HG02938 (cell line): ENCODE data around the gene SNX9.
"Not testable (repeated sequence)": the region's sequence is repeated elsewhere in the genome, so short reads cannot be mapped to it uniquely, and the experiment has no call there.

Experiments used
- ATAC-seq: cut with Tn5 transposase; IDR thresholded peaks from one replicate; pipeline ENCODE4 v1.9.1; 2021; ENCODE audit warnings: mild to moderate bottlenecking, moderate library complexity; ENCODE audit not compliant: unreplicated experiment

The SNX9 gene

DNA sequence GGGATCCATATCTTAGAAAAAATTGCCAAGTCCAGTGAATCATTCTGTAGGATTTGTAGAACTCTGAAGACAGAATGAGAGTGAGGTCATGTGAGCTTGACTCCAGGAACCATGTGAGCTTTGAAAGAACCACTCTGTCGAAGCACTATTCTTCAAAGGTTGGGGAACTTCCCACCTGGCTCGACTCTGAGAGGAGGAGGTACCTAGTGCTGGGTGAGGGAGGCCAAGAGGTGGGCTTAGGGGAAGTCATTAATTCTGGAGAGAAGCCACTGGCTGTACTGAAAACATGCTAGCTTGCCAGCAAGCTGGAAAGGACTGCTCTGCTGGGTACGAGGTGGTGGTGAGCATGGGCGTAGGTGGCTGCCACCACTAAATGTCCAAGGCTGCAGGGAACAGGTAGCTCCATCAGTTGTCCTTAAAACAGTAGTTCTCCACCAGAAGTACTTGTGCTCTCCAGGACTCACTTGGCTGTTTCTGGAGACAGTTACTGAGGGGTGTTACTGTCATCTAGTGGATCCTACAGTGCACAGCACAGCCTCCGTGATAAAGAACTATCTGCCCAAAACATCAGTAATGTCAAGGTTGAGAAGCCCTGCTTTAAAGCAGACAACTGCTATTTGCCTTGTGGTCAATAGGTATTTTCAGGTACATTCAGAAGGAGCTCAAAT lies 124.0 kb downstream of the SNX9 start:
- no peak for ATAC-seq

DNA sequence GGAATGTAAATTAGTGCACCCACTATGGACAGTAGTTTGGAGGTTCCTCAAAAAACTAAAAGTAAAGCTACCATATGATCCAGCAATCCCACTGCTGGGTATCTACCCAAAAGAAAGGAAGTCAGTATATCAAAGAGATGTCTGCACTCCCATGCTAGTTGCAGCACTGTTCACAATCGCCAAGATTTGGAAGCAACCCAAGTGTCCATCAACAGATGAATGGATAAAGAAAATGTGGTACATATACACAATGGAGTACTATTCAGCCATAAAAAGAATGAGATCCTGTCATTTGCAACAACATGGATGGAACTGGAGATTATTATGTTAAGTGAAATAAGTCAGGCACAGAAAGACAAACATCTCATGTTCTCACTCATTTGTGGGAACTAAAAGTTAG lies 127.9 kb downstream of the SNX9 start:
- ATAC-seq: not testable (repeated sequence)

DNA sequence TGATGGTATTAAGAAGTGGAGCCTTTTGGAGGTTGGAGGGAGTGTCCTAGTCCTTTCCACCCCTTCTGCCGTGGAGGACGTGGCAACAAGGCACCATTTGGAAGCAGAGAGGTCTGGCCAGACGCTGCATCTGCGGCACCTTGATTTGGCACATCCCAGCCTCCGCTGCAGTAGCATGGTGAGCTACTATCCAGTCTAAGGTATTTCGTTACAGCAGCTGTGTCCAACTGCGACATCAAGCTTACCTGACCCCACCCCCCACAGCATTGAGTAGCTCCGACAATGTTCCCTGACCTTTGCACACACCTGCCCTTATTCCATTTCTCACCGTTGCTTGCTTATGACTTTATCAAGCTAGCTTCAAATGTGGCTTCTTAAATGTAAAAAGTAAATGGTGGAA lies 128.8 kb downstream of the SNX9 start:
- no peak for ATAC-seq

DNA sequence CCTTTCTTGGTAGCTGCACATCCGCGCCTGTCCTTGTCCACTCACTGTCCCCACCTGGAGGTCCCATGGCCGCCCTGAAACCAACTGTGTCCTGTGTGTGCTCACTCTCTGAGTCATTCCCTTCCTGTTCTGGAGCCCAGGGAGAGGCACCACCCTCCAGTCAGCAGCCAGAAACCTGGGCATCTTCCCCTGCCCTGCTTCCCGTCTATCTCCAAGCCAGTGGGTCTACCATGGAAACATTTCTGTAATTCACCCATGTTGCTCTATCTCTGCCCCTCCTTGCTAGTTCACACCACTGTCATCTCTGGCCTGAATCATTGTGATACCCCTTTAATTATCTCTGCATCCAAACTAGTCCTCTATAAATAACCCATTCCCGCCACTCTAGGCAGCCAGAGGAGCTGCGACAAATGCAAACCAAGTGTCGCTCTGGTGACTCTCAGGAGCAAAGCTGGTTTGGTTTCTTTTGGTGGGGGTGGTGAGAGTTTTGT lies 129.9 kb downstream of the SNX9 start:
- ATAC-seq: no peak

DNA sequence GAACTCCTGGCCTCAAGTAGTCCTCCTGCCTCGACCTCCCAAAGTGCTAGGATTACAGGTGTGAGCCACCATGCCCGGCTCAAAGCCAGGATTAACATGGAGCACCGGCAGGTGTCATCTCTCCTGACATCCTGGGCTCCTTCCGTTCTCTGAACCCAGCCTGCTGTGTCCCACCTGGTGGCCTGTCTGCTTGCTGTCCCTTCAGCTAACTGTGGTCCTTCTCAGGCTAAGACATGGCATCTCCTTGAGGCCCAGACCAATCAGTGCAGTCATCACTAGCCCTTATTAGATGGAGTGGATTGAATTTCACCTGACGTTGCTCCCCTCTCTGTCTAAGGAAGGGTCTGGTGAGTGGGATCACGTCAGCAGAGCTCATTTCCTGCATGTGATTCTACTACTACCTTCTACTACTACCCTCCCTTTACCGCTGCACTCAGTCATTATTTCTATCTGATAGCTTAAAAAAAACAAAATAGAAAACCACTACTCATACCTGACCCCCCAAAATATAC lies 130.6 kb downstream of the SNX9 start:
- ATAC-seq: no peak

DNA sequence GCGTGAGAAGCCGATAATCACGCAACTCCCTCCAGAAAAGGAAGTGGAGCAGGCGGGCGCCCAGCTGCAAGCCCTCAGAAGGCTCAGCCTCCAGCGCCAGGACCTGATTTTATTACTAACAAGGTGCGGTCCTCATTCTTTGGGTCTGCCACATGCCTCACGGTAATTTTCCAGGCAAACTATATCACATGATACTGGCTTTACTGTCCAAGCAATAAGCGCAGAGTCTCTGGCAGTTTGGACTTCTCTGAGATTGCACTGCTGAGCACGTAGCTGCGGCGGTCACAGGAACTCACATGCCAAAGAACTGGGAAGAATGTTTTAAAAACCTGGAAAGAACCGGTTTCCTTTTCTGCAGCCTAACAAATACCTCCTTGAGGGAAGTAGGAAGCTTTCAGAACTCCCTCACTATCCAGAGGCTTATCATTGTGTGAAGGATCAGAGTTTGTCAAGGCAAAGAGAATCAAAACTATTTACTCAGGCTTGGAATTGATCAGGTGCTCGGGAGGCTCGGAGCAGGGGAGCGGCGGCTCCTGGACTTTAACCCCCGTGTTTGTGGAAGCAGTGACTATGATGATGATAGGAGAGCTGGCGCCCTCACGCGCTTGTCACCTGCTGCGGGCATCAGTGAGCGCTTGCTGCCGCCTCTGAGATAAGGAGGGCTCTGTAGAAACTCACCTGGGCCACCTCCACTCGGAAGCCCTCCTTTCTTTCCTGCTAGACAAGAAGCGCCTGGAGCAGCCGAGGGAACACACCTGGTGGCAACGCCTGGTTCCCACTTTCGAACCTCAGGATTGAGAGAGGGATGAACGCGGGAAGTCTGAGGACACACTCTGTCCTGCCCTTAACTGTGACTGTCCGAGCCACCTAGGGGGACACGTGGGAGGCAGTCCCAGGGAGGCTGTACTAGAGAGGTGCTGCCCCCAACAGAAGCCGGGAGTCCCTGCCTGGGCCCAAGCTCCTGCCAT lies 131.4 kb downstream of the SNX9 start:
- ATAC-seq: no peak

DNA sequence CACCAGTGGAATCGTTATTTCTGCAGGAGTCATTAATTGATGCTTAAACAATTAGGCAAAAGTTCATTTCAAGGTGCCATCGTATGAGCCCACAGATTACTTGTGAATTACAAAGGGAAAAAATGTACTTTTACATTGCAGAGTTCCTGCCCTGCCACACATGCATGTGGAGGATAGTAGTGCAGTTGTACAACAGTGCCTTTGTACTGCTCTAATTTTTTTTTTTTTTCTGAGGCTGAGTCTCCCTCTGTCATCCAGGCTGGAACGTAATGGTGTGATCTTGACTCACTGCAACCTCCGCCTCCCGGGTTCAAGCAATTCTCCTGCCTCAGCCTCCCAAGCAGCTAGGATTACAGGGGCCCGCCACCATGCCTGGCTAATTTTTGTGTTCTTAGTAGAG lies 132.6 kb downstream of the SNX9 start:
- ATAC-seq: no peak

DNA sequence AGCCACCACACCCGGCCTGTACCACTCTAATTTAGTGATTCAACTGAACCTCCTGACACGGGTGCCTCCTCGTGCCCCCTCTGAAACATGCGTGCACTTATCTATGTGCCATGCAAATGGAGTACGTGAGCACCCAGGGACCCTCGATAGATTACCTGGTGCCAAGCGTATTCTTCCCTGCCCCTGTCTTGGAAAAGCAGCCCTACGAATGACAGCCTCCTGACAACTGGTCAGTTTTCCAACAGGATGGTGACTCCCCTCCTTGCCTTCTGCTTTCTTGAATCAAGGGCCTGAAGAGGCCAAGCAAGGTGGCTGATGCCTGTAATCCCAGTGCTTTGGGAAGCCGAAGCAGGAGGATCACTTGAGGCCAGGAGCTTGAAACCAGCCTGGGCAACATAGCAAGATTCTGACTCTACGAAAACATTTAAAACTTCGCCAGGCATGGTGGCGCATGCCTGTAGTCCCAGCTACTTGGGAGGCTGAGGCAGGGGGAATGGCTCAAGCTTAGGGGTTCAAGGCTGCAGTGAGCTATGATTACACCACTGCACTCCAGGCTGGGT lies 133.2 kb downstream of the SNX9 start:
- ATAC-seq: no peak

DNA sequence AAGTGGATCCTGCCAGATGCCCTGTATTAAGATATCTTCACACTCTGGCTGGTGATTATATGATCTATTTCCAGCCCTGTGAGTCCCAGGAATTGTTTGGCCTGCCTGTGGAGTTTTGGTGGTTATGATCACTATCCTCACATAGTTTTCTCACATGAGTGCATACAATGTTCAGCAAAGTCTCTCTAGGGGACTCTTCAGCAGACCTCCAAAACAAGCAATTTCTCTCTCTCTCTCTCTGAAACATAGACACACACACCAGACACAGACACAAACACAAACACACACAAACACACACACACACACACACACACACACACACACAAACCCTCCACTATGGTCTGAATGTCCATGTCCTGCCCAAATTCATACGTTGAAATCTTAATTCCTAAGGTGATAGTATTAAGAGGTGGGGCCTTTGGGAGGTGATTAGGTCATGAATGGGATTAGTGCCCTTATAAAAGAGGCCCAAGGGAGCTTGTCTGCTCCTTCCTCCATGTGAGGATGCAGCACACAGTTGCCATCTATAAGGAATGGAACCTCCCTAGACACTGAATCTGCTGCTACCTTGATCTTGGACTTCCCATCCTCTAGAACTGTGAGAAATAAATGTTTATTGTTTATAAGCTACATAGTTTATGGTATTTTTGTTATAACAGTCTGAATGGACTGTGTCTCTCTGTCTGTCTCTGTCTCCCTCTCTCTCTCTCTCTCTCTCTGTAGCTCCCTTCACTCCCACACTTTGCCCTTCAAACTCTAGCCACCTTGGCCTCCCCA lies 136.6 kb downstream of the SNX9 start:
- ATAC-seq: no peak

DNA sequence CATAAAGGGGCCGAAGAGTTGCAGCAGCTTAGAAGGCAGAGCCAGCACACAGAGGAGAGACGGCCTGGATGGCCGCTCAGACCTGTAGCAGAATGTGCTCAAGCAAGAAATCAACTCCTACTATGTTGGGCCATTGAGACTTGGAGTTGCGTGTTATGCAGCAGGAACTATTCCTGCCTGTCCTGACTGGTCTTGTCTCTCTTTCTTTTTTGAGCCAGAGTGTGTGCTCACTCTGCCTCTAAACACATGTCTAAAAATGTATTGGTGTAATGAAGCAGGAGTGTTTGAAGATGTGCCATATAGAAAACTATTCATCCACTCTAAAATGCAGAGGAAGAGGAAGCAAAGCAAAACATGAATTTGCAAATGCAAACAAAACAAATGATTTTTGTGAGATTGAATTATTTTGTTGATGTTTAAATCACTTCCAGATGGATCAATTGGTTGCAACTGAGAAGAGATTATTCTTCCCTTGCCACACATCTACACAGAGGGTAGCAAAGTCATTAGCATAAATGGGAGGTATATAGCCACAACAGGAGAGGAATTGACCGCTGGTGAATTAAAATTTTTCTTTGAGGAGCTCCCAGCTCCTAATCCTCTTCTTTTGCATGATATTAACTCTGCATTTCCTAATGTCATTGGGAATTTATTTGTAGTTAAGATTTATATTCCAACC lies 138.2 kb downstream of the SNX9 start:
- ATAC-seq: no peak

DNA sequence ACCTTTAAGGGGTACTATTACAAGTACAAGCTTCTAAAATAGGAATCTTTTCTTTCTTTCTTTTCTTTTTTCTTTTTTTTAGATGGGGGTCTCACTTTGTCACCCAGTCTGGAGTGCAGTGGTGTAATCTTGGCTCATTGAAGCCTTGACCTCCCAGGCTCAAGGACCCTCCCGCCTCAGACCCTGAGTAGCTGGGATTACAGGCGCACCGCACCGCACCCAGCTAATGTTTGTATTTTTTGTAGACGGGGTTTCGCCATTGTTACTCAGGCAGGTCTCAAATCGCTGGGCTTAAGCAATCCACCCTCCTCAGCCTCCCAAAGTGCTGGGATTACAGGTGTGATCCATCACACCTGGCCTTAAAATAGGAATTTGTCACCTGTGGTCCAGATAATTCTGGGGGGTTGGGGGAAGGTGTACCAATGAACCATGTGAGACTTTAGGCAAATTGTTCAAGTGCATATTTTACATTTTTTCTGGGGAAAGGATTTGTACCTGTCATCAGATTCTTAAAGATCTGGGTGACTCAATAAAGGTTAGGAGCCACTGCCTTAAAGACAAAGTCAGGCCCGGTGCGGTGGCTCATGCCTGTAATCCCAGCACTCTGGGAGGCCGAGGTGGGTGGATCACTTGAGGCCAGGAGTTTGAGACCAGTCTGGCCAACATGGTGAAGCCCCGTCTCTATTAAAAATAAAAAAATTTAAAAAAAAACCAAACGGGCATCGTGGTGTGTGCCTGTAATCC lies 139.0 kb downstream of the SNX9 start:
- no peak for ATAC-seq

DNA sequence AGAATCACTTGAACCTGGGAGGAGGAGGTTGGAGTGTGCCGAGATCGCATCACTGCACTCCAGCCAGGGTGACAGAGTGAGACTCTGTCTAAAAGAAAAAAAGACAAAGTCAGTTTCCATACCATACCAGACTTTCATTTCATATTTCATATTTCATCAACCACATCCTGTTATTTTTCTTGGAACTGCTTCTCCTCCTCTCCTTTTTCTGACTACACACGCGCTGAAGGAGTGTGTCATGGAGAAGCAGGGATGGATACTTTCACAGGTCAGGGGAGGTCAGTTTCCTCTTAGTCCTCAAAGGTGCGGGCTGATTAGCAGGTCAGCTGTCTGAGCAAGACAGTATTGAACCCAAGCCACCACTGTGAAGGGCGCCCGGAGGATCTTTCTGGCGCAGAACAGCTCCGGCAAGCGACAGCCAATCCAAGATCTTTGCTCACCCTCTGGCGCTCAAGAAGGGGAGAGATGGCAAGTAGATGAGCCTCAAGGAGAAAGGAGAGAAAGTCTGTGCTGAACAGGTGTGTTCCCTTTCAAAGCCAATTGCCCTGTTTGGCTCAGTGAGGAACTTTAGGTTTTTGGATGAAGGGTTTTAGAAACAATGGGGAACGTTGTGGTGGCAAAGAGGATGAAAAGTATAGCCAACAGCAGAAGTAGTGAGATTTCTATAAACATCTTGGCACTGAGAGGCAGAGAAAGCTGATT lies 139.7 kb downstream of the SNX9 start:
- no peak for ATAC-seq

DNA sequence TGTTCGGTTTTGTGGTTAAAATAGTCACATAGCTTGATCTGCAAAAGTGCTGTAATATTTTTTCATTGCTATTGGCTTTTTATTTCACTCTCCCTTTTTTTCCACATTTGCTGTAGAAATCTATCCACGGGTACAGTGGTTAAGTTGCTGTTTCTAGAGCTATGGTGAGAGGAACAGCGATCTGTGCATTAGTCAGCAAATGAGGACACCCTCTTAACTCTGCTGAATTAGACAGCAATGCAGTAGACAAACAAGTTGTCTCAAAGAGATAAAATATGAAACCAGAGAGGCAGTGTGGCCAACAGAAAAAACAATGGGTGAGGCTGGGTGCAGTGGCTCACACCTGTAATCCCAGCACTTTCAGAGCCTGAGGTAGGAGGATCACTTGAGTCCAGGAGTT lies 141.1 kb downstream of the SNX9 start:
- ATAC-seq: no peak

DNA sequence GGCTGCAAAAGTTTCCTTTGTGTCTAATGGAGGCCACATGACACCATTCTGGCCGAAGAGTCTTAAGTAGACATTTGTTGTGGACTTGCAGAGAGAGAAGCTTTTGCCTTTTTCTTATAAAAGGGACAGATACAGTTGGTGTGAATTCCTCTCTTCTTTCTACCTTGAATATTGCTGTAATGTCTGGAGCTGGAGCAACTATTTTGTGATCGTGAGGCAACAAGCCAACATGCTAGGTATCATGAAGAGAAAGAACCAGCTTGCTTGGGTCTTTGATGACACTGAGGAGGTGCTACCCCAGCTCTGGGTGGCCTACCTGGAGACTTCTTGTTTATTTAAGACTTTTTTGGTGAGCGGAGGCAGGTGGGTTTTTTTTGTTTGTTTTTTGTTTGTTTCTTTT lies 142.3 kb downstream of the SNX9 start:
- no peak for ATAC-seq

DNA sequence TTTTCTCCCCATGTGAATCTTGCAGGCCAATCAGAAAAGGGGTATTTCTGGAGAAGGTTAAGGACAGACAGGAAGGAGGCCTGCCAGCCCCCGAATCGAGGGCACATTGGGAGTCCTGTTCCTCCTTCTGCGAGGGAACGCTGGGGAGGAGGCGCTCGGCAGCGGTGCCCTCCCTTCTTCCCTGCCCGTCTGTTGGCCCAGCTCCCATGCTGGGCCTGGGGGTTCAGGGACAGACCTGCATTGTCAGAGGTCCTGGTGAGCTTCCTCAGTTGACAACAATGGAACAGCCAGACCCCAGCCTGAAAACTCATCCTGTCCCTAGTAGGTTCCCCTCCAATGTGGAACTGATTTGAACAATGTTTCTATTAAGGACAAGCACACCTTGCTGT lies 143.5 kb downstream of the SNX9 start:
- no peak for ATAC-seq

DNA sequence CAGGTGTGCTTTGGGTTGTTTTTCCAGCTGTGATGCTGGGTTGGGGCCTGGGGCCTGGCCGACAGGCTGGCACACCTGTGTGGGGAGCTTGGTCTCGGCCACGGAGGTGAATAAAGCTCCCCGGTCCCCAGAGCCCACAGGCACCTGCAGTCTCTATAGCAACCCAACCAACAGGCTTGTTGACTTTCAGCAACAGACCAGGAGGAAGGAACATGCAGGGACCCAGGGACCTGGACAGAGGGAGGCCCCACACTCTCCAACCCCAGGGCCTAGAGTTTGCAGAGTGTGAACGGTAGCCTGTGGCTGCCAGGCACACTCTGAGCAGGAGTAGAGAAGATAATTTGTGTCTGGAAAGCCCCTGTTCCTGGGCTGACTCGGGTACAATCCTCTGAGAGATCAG lies 144.0 kb downstream of the SNX9 start:
- ATAC-seq: no peak

DNA sequence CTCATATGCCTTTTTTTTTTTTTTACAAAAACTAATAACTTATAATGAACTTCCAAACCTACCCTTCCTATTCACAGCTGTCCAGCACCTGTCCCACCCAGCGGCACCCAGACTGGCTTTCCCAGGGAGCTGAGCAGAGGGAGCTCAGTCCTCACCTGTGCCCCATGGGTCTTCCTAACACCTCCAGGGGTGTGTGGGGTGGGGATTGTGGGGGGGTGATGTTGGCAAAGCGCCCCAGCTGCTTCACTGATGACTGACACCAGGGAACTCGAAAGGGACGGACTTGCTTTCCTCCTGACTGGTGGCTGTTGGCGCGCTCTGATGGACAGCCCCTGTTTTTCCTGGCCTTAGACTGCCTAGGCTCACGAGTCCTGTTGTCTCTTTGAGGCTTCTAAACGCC lies 144.4 kb downstream of the SNX9 start:
- no peak for ATAC-seq

DNA sequence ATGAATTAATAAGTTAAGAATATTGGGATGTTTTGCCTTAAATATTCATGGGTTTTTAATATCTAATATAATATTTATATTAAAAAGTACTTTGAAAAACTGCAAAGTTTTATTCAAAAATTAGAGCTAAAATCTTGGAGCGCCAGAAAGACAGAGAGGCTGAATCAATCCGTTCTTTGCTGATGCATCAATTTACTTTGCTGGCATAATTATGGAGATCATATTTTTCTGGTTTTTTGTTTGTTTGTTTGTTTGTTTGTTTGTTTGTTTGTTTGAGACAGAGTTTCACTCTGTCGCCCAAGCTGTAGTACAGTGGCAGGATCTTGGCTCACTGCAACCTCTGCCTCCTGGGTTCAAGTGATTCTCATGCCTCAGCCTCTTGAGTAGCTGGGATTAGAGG lies 149.1 kb downstream of the SNX9 start:
- ATAC-seq: not testable (repeated sequence)

DNA sequence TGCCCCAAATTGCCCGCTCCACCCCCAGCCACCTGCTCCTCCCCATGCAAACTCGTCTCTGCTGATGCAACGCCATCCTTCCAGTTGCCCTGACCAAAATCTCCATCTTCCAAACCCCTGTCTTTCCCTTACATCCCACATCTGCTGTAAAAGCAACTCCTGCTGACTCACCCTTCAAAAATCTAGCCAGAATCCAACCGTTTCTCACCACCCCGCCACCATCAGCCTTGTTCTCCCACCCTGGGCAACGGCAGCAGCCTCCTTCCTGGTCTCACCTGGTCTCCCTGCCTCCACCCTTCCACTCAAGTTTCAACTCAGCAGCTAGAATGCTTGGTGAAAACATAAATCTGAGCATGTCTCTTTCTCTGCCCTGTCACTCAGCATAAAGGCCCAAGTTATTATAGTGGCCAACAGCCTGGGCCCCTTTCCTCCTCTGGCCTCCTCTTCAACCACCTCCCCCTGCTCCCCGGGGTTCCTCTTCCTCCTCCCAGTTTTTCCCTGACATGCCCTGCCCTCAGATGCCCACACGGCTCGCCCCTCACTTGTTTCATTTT lies 151.4 kb downstream of the SNX9 start:
- ATAC-seq: no peak
